ENCODE measurements around the gene CCR4.
"Not testable (repeated sequence)": the region's sequence is repeated elsewhere in the genome, so short reads cannot be mapped to it uniquely, and the experiment has no call there.

The CCR4 gene

GRCh38 chr3:32977861-32978260, 26.4 kb downstream of the CCR4 start:
- in situ Hi-C loops (cut with HindIII; ENCODE audit: low sequenced_read_pairs), result loop anchor here (10.0 kb wide), 1 partner anchor 57 kb away; no protein-coding TSS in a partner anchor

- in situ Hi-C loops (cut with HindIII; ENCODE audit: low sequenced_read_pairs), result loop anchor here (10.0 kb wide), 1 partner anchor 56 kb away; no protein-coding TSS in a partner anchor
These were observed 26.9 kb downstream of the CCR4 start for GRCh38 chr3:32978331-32978730.

GRCh38 chr3:32983124-32983523, 31.7 kb downstream of the CCR4 start:
- in situ Hi-C loops (cut with HindIII; ENCODE audit: low sequenced_read_pairs), result no loop called here

GRCh38 chr3:32984918-32985317, 33.5 kb downstream of the CCR4 start:
- in situ Hi-C loops (cut with HindIII; ENCODE audit: low sequenced_read_pairs), result not testable (repeated sequence)

GRCh38 chr3:32989171-32989570, 37.7 kb downstream of the CCR4 start:
- in situ Hi-C loops (cut with HindIII; ENCODE audit: low sequenced_read_pairs), result no loop called here

GRCh38 chr3:32990116-32990515, 38.7 kb downstream of the CCR4 start:
- in situ Hi-C loops (cut with HindIII; ENCODE audit: low sequenced_read_pairs), result no loop called here

GRCh38 chr3:32991781-32992180, 40.3 kb downstream of the CCR4 start:
- in situ Hi-C loops (cut with HindIII; ENCODE audit: low sequenced_read_pairs), result no loop called here

GRCh38 chr3:32992310-32992686, 40.9 kb downstream of the CCR4 start:
- in situ Hi-C loops (cut with HindIII; ENCODE audit: low sequenced_read_pairs), result no loop called here

GRCh38 chr3:32994045-32994444, 42.6 kb downstream of the CCR4 start:
- in situ Hi-C loops (cut with HindIII; ENCODE audit: low sequenced_read_pairs), result no loop called here

- in situ Hi-C loops (cut with HindIII; ENCODE audit: low sequenced_read_pairs), result no loop called here
These were observed 43.7 kb downstream of the CCR4 start for GRCh38 chr3:32995098-32995497.

- in situ Hi-C loops (cut with HindIII; ENCODE audit: low sequenced_read_pairs), result no loop called here
These were observed 44.8 kb downstream of the CCR4 start for GRCh38 chr3:32996048-32996754.

GRCh38 chr3:32996755-32997091, 45.3 kb downstream of the CCR4 start:
- in situ Hi-C loops (cut with HindIII; ENCODE audit: low sequenced_read_pairs), result no loop called here

- in situ Hi-C loops (cut with HindIII; ENCODE audit: low sequenced_read_pairs), result no loop called here
These were observed 47.4 kb downstream of the CCR4 start for GRCh38 chr3:32998631-32999451.

- in situ Hi-C loops (cut with HindIII; ENCODE audit: low sequenced_read_pairs), result no loop called here
These were observed 49.4 kb downstream of the CCR4 start for GRCh38 chr3:33000691-33001385.

GRCh38 chr3:33001889-33002288, 50.4 kb downstream of the CCR4 start:
- in situ Hi-C loops (cut with HindIII; ENCODE audit: low sequenced_read_pairs), result no loop called here

GRCh38 chr3:33003308-33003707, 51.9 kb downstream of the CCR4 start:
- in situ Hi-C loops (cut with HindIII; ENCODE audit: low sequenced_read_pairs), result no loop called here

GRCh38 chr3:33004205-33004604, 52.8 kb downstream of the CCR4 start:
- in situ Hi-C loops (cut with HindIII; ENCODE audit: low sequenced_read_pairs), result no loop called here

- in situ Hi-C loops (cut with HindIII; ENCODE audit: low sequenced_read_pairs), result no loop called here
These were observed 53.5 kb downstream of the CCR4 start for GRCh38 chr3:33004961-33005360.
